Ramos (cell line): ENCODE data around the gene PPP2R5C.

Experiments used
- in situ Hi-C: fragments of 300-500 bp; cut with MboI; formaldehyde crosslinking; loops from one replicate; pipeline ENCODE4 v1.14.3; 2022; ENCODE audit warnings: low sequenced_read_pairs; ENCODE audit not compliant: unreplicated experiment

The PPP2R5C gene

GRCh38 chr14:101853455-101854018, 92.0 kb downstream of the PPP2R5C start:
- in situ Hi-C loops = no loop called here

DNA sequence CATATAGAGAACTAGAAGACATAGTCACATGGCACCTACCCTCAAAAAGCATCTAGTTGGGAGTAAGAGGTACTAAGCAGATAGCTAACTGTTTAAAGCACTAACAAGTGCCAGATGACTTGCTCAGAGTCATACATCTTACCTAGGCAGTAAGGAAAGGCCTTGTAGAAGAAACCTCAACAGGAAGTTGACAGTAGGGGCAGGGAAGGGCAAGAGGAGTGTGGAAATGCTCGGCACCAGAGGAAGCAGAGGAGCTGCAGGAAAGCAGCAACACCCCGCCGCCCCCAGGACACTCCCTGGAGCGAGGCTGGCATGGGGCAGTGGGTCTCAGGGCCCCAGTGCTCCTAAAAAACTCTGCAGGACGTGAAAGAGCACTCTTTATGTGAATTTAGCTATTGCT, 92.9 kb downstream of the PPP2R5C start:
- in situ Hi-C loops = no loop called here

GRCh38 chr14:101855958-101856357, 94.4 kb downstream of the PPP2R5C start:
- in situ Hi-C loops = no loop called here

DNA sequence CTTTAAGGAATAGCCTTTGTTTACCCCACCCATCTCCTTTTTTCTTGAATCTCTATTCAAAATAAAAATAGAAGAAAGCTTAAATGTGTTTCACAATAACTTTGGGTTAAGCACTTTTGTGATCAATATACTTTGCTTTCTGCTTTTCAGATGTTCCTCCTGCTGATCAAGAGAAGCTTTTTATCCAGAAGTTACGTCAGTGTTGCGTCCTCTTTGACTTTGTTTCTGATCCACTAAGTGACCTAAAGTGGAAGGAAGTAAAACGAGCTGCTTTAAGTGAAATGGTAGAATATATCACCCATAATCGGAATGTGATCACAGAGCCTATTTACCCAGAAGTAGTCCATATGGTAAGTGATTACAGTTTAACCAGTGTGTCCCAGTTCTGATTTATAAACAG, 95.0 kb downstream of the PPP2R5C start:
- in situ Hi-C loops = no loop called here

GRCh38 chr14:101857226-101857625, 95.7 kb downstream of the PPP2R5C start:
- in situ Hi-C loops = no loop called here

DNA sequence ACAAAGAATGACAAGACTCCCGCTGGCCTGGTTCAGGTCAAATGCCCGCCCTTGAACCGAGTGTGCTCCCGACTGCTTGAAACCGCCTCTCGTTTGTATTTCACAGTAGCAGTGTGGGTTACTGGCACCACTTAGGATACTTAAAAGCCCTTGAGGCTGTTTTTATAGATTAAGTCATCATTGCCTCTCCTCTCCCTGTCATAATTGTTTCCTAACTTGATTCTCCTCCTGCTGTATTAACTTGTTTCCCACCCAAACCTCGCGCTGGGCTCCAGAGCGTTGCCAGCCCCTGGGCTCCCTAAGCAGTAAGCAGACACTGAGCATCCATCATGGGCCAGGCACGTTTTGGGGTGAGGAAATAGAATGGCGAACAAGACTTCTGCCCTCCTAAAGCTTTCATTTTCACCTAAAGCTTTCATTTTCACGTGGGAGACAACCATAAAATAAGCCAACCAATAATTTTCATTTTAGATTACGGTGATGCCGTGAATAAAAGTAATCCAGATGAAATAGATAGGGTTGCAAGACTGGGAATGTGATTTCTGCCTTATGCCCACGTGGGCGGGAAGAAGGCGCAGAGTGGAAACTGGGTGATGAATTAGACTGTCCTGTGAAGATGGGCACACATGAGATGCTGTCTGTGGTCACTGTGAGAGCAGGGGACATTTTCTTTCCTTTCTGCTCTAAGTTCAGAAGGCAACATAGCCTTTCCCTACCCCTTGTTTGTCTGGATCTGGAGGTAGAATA, 97.5 kb downstream of the PPP2R5C start:
- in situ Hi-C loops = no loop called here

DNA sequence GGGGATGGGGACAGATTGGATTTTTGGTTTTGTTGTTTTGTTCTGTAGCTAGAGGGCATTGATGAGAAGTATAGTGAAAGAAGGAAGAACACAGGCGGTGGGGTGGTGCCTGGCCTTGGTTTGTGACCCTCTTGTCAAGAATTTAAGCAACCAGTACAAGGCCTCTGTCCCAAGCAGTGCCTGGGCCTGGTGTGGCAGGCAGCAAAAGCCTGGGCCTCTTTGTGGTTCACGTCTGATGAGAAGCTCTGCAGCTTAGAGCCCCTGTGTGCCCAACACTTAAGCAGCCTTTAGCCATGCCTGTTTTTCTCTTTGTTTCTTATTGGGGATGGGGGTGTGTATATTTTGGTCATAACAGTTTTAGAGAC, 98.0 kb downstream of the PPP2R5C start:
- in situ Hi-C loops = no loop called here

GRCh38 chr14:101859958-101860357, 98.4 kb downstream of the PPP2R5C start:
- in situ Hi-C loops = no loop called here

- in situ Hi-C loops = no loop called here
Measured at GRCh38 chr14:101861464-101861863, 100.0 kb downstream of the PPP2R5C start.

GRCh38 chr14:101862177-101862576, 100.7 kb downstream of the PPP2R5C start:
- in situ Hi-C loops = no loop called here

- in situ Hi-C loops = no loop called here
Measured at GRCh38 chr14:101862711-101863110, 101.2 kb downstream of the PPP2R5C start.

- in situ Hi-C loops = no loop called here
Measured at GRCh38 chr14:101865288-101865687, 103.8 kb downstream of the PPP2R5C start.

- in situ Hi-C loops = no loop called here
Measured at GRCh38 chr14:101867854-101868253, 106.3 kb downstream of the PPP2R5C start.

DNA sequence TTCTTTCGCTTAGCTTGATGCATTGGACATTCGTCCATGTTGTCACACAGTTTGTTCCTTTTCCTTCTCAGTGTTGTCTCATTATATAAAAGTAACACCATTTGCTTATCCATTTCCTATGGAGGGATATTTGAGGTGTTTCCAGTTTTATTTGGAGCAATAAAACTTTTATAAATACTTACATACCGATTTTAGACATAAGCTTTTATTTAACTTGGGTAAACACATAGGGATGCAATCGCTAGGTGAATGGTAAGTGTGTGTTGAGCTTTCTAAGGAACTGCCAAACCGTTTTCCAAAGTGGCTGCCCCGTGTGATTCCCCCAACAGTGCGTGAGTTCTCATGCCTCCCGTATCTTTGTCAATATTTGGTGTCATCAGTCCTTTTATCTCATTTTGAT, 107.7 kb downstream of the PPP2R5C start:
- in situ Hi-C loops = no loop called here

DNA sequence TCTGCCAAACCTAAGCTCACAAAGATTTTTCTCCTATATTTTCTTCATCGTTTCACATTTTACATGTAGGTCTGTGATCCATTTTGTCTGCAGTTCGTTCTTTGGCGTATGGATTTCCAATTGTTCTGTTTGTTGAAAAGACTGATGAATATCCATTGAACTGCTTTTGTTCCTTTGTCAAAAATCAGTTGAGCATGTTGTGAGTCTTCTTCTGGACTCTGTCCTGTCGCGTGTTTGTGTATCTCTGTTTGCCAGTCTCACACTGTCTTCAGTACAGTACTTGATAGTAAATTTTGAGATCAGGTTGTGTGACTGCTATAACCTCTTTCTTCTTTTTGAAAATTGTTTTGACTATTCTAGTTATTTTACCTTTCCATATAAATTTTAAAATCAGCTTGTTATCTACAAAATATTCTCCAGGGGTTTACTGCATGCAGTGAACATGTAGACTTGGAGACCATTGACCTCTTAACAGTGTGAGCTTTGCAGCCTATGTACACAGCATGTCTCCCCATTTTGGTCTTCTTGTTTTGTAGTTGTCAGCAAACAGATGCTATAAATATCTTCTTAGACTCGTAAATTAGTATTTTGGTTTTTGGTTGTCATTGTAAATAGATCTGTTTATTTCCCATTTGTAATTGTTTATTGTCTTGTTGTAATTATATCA, 108.9 kb downstream of the PPP2R5C start:
- in situ Hi-C loops = no loop called here

DNA sequence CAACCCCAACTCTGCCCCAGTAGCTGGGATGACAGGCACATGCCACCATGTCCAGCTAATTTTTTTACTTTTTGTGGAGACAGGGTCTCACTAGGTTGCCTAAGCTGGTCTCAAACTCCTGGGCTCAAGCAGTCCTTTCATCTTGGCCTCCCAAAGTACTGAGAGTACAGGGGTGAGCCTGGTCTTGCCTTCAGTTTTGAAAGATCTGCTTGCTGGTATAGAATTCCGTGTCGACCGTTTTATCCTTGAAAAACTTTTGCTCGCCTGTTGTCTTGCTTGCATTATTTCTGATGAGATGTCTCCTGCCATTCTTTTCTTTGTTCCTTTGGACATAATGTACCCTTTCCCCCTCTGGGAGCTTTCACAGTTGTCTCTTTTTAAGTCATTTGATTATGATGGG, 110.8 kb downstream of the PPP2R5C start:
- in situ Hi-C loops = no loop called here

DNA sequence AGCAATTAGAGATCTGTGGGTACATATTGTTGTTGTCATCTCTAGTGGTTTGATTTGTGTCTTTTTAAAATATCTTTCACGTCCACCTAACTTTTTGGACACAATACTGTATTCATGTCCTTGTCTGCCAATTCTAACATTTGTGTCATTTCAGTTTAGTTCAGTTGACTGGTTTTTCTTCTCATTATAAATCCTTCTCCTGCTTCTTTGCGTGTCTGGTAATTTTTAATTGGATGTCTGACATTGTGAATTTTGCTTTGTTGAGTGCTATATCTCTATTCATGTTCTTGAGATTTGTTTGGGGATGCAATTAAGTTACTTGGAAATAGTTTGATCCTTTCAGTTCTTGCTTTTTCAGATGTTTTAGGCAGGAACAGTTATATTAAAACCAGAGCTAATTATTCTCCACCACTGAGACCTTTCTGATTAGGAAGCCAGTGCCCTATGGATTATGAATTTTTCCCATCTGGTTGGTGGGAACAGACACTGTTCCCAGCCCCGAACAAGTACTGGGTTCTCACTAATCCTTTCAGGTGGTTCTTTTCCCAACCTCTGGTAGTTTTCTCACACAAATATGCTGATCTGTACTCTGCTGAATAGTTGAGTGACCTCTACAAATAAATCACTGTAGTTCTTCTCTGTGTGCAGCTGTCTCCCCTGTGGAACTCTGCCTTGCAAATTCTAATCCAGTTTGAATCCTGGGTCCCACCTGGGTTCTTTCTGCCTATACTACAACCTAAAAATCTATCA, 111.7 kb downstream of the PPP2R5C start:
- in situ Hi-C loops = no loop called here

DNA sequence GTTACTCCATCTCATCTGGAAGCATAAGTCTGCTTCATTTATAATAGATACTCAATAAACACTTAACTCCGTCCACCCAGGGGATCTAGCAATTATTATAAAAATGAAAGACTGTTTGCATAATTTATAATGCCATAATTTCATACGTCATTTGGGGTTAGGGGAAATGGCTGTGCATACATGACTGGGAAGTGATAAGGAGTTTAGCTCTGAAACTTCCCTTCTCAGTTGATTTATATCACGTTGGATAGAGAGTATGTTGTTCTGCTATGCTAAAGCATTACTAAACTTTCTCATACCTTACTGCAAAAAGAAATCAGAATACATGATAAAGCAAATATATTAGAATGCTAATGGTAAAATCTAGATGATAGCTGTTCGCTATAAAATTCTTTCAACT, 112.5 kb downstream of the PPP2R5C start:
- in situ Hi-C loops = no loop called here

DNA sequence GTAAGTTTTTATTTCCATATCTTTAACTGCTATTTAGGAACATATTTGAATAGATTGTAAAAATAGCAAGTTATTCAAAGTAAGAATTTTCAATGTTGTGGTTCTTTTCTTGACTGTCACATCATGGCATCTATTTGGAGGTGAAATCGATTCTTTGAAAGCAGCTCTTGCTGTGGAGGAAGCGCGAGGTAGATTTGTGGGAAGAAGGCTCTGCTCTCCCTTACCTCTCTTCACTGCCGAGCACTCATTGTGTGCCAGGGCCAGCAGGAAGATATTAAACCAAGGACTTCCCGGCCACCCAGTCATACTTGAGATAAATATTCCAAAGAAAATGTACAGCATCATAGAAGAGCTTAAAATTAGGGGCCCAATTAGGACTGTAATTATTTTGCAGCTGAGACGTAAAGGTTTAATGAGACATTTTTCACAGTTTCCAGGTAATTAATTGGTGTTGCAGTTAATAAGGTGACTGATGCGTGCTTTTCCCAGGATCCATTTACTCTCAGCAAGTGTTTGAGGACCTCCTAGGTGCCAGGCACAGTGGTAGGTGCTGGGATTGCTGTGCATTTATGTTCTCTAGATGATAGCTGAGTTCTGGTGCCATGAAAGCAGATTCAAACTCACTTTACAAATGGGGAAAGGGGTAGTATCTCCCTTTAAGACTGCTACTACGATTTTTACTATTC, 113.7 kb downstream of the PPP2R5C start:
- in situ Hi-C loops = no loop called here

- in situ Hi-C loops = no loop called here
Measured at GRCh38 chr14:101875727-101876554, 114.4 kb downstream of the PPP2R5C start.
